GM12878 (cell line): ENCODE measurements around the gene ENAH.

Experiments
- CEBPB ChIP-seq, 2 experiments: fragments of 150-350 bp in 1 of 2; IDR thresholded peaks; 2 replicates each; pipeline ENCODE4 v1.6.1; 2012 to 2014; ENCODE audit warnings: low read depth in 2 of 2, low read length in 2 of 2, borderline replicate concordance in 1 of 2, inconsistent platforms in 1 of 2
- CTCF ChIP-seq, 3 experiments: IDR thresholded peaks in 2 of 3; conservative IDR thresholded peaks in 1 of 3; 2 replicates each; pipeline ENCODE4 v1.5.1; 2011; ENCODE audit warnings: low read depth in 3 of 3, low read length in 3 of 3, mild to moderate bottlenecking in 3 of 3, control low read depth in 2 of 3, moderate library complexity in 2 of 3, inconsistent platforms in 1 of 3, mixed read lengths in 1 of 3; ENCODE audit not compliant: control insufficient read depth in 2 of 3, insufficient read depth in 1 of 3; ENCODE audit errors: extremely low read depth in 1 of 3
- EZH2 ChIP-seq: IDR thresholded peaks from 2 replicates; pipeline ENCODE4 v1.6.1; 2012; ENCODE audit warnings: low read depth, mild to moderate bottlenecking, control low read depth, inconsistent platforms, low read length, borderline replicate concordance; ENCODE audit not compliant: control insufficient read depth
- FOXK2 ChIP-seq: fragments of 450-650 bp; IDR thresholded peaks from 2 replicates; pipeline ENCODE4 v1.6.1; 2017; ENCODE audit warnings: mild to moderate bottlenecking, moderate library complexity
- HDAC6 ChIP-seq: fragments of 200-600 bp; sonication (generic); IDR thresholded peaks from one replicate; pipeline ENCODE4 v1.8.0; 2017; ENCODE audit warnings: antibody characterized with exemption; ENCODE audit not compliant: unreplicated experiment
- NR2C1 ChIP-seq: fragments of 450-650 bp; IDR thresholded peaks from 2 replicates; pipeline ENCODE4 v1.6.1; 2017; ENCODE audit warnings: antibody characterized with exemption, mild to moderate bottlenecking, moderate library complexity
- PML ChIP-seq: IDR thresholded peaks from 2 replicates; pipeline ENCODE4 v1.6.1; 2012; ENCODE audit warnings: low read length, inconsistent platforms
- POLR2A ChIP-seq: IDR thresholded peaks from 2 replicates; pipeline ENCODE4 v1.6.1; 2011; ENCODE audit warnings: low read depth, mild to moderate bottlenecking, low read length
- RFX5 ChIP-seq: IDR thresholded peaks from 2 replicates; pipeline ENCODE4 v1.6.1; 2011; ENCODE audit warnings: low read depth, low read length, improper control_type of control experiment
- SMC3 ChIP-seq: IDR thresholded peaks from 2 replicates; pipeline ENCODE4 v1.6.1; 2011; ENCODE audit warnings: low read length, improper control_type of control experiment, borderline replicate concordance
- USF1 ChIP-seq: IDR thresholded peaks from 2 replicates; pipeline ENCODE4 v1.6.1; 2011; ENCODE audit warnings: borderline replicate concordance, low read depth, mild to moderate bottlenecking, moderate library complexity, mixed read lengths, low read length; ENCODE audit not compliant: insufficient read depth; ENCODE audit errors: extremely low read length
- TF ChIP-seq, protein P1 (sequence below): fragments of 450-650 bp; formaldehyde crosslinking; IDR thresholded peaks from 2 replicates; pipeline ENCODE4 v1.5.0; 2022; ENCODE audit warnings: mild to moderate bottlenecking, missing genetic modification characterization

- TF ChIP-seq HDAC6 (no peak), USF1 (no peak), CEBPB (IDR thresholded peaks at IDR 0.05; ENCODE audit: borderline replicate concordance in 1 of 2, low read depth in 2 of 2, low read length in 2 of 2) (no peak), RFX5 (no peak), POLR2A (no peak), CTCF (IDR thresholded peaks at IDR 0.05 in 2 of 3, conservative IDR thresholded peaks at IDR 0.05 in 1 of 3; ENCODE audit: control insufficient read depth in 2 of 3, extremely low read depth in 1 of 3, insufficient read depth in 1 of 3, low read depth in 3 of 3, low read length in 3 of 3) (no peak), FOXK2 (no peak), SMC3 (no peak), EZH2 (no peak), NR2C1 (no peak), PML (no peak)
- TF ChIP-seq, protein P1, sequence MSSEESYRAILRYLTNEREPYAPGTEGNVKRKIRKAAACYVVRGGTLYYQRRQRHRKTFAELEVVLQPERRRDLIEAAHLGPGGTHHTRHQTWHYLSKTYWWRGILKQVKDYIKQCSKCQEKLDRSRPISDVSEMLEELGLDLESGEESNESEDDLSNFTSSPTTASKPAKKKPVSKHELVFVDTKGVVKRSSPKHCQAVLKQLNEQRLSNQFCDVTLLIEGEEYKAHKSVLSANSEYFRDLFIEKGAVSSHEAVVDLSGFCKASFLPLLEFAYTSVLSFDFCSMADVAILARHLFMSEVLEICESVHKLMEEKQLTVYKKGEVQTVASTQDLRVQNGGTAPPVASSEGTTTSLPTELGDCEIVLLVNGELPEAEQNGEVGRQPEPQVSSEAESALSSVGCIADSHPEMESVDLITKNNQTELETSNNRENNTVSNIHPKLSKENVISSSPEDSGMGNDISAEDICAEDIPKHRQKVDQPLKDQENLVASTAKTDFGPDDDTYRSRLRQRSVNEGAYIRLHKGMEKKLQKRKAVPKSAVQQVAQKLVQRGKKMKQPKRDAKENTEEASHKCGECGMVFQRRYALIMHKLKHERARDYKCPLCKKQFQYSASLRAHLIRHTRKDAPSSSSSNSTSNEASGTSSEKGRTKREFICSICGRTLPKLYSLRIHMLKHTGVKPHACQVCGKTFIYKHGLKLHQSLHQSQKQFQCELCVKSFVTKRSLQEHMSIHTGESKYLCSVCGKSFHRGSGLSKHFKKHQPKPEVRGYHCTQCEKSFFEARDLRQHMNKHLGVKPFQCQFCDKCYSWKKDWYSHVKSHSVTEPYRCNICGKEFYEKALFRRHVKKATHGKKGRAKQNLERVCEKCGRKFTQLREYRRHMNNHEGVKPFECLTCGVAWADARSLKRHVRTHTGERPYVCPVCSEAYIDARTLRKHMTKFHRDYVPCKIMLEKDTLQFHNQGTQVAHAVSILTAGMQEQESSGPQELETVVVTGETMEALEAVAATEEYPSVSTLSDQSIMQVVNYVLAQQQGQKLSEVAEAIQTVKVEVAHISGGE = no peak
Observed at GRCh38 chr1:225642177-225642576, 10.7 kb downstream of the ENAH start.
